Upper lobe of left lung (tissue), 4 donors: ENCODE results near the gene FGGY.

ENCODE experiments used
- EP300 ChIP-seq, 4 donors: sonication (generic); formaldehyde crosslinking; IDR thresholded peaks; one replicate each; pipeline ENCODE4 v1.5.1; 2017; ENCODE audit warnings: antibody characterized with exemption in 4 of 4, control low read depth in 2 of 4
- POLR2A ChIP-seq, 4 donors: fragments of 450-650 bp; IDR thresholded peaks; one replicate each; pipeline ENCODE4 v1.5.1; 2016 to 2017; ENCODE audit warnings: antibody characterized with exemption in 4 of 4, mild to moderate bottlenecking in 2 of 4
- POLR2AphosphoS5 ChIP-seq, 2 donors: sonication (generic); formaldehyde crosslinking; IDR thresholded peaks; one replicate each; pipeline ENCODE4 v1.5.1; 2017; ENCODE audit warnings: antibody characterized with exemption in 2 of 2
- TF ChIP-seq, protein P1 (sequence below), 6 experiments: fragments of 450-650 bp in 4 of 6; fragments of 200-600 bp in 2 of 6; sonication (generic) in 2 of 6; IDR thresholded peaks; one replicate each; pipeline ENCODE4 v1.5.1; 2016 to 2019; ENCODE audit warnings: antibody characterized with exemption in 6 of 6

- TF ChIP-seq, protein P1, sequence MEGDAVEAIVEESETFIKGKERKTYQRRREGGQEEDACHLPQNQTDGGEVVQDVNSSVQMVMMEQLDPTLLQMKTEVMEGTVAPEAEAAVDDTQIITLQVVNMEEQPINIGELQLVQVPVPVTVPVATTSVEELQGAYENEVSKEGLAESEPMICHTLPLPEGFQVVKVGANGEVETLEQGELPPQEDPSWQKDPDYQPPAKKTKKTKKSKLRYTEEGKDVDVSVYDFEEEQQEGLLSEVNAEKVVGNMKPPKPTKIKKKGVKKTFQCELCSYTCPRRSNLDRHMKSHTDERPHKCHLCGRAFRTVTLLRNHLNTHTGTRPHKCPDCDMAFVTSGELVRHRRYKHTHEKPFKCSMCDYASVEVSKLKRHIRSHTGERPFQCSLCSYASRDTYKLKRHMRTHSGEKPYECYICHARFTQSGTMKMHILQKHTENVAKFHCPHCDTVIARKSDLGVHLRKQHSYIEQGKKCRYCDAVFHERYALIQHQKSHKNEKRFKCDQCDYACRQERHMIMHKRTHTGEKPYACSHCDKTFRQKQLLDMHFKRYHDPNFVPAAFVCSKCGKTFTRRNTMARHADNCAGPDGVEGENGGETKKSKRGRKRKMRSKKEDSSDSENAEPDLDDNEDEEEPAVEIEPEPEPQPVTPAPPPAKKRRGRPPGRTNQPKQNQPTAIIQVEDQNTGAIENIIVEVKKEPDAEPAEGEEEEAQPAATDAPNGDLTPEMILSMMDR (IDR thresholded peaks at IDR 0.05): no peak
- TF ChIP-seq EP300 (IDR thresholded peaks at IDR 0.05): no peak
- no peak for TF ChIP-seq POLR2A (IDR thresholded peaks at IDR 0.05)
- TF ChIP-seq POLR2AphosphoS5 (IDR thresholded peaks at IDR 0.05): no peak
Measured at GRCh38 chr1:59289570-59289969, 7.3 kb upstream of the FGGY start.
